A673 (cell line): ENCODE measurements around the gene PSMF1. TPM values are rescaled to one million over a fixed set of nuclear protein-coding genes. Genes with fewer than 3 reads are reported as not detected.
"Not testable (repeated sequence)": the region's sequence is repeated elsewhere in the genome, so short reads cannot be mapped to it uniquely, and the experiment has no call there.

Source experiments
- BruUV-seq: library from RNA; stranded (reverse); fragments of 400-500 nt; replicated peaks from 2 replicates; lab custom pipeline; 2021; lab: Mats Ljungman, UMichigan
- CTCF ChIA-PET: fragments of 300-600 bp; sonication (Branson Sonifier 250); formaldehyde crosslinking; loops from one replicate; lab custom pipeline; 2022; ENCODE audit warnings: antibody characterized with exemption; lab: Charles Lee
- POLR2A ChIA-PET: fragments of 300-600 bp; sonication (Branson Sonifier 250); formaldehyde crosslinking; loops from one replicate; lab custom pipeline; 2022; ENCODE audit warnings: antibody characterized with exemption; ENCODE audit not compliant: low non-redundant PET; lab: Charles Lee
- DNase-seq: peaks from one replicate; pipeline ENCODE4 v3.0.0-alpha.2; 2015; ENCODE audit warnings: low spot score
- H3K27ac ChIP-seq: fragments of 200-600 bp; sonication (generic); 2 replicates; pipeline ENCODE4 v1.5.1; 2016; ENCODE audit warnings: mixed run types, low read depth, mild to moderate bottlenecking, mixed read lengths, antibody characterized with exemption, low read length; ENCODE audit not compliant: poor library complexity, severe bottlenecking
- H3K27me3 ChIP-seq: fragments of 200-600 bp; sonication (generic); replicated peaks from 2 replicates; pipeline ENCODE4 v1.6.1; 2017; ENCODE audit warnings: mixed run types, low read depth, mild to moderate bottlenecking, mixed read lengths, antibody characterized with exemption, low read length; ENCODE audit not compliant: insufficient read depth, poor library complexity
- H3K36me3 ChIP-seq: fragments of 200-600 bp; sonication (generic); 2 replicates; pipeline ENCODE4 v1.6.1; 2016; ENCODE audit warnings: mixed run types, mild to moderate bottlenecking, mixed read lengths, antibody characterized with exemption, low read length; ENCODE audit not compliant: insufficient read depth, poor library complexity, severe bottlenecking
- H3K4me1 ChIP-seq: fragments of 200-600 bp; sonication (generic); 2 replicates; pipeline ENCODE4 v1.6.1; 2017; ENCODE audit warnings: mixed run types, mild to moderate bottlenecking, mixed read lengths, antibody characterized with exemption, low read length; ENCODE audit not compliant: insufficient read depth, poor library complexity, severe bottlenecking
- H3K4me3 ChIP-seq: fragments of 200-600 bp; sonication (generic); 2 replicates; pipeline ENCODE4 v1.5.1; 2016; ENCODE audit warnings: low read depth, mixed run types, mild to moderate bottlenecking, mixed read lengths, low read length; ENCODE audit not compliant: poor library complexity, severe bottlenecking
- H3K9me3 ChIP-seq: fragments of 200-600 bp; sonication (generic); 2 replicates; pipeline ENCODE4 v1.6.1; 2016; ENCODE audit warnings: mixed run types, low read depth, mild to moderate bottlenecking, mixed read lengths, antibody characterized with exemption, low read length; ENCODE audit not compliant: poor library complexity, severe bottlenecking
- EZH2 ChIP-seq: fragments of 200-600 bp; sonication (generic); IDR thresholded peaks from 2 replicates; pipeline ENCODE4 v1.6.1; 2017; ENCODE audit warnings: borderline replicate concordance, low read depth, mild to moderate bottlenecking, mixed read lengths, antibody characterized with exemption, low read length; ENCODE audit not compliant: poor library complexity, severe bottlenecking
- intact Hi-C: fragments of 100-400 bp; cut with micrococcal nuclease; formaldehyde crosslinking; loops from one replicate; pipeline ENCODE4 v1.10.0; 2022; ENCODE audit not compliant: unreplicated experiment
- total RNA-seq: library from RNA; stranded (reverse); gene quantifications from 2 replicates; pipeline ENCODE4 v1.2.3, GENCODE V29; 2021
- TF ChIP-seq, protein P1 (sequence below): fragments of 300-800, 200-600 bp; sonication (generic); conservative IDR thresholded peaks from 2 replicates; pipeline ENCODE4 v1.5.1; 2017; ENCODE audit warnings: low read depth, mild to moderate bottlenecking, antibody characterized with exemption, low read length, moderate library complexity, mixed read lengths

Gene PSMF1
- total RNA-seq, 1 experiment from 2014 or later, result 130 TPM

DNA sequence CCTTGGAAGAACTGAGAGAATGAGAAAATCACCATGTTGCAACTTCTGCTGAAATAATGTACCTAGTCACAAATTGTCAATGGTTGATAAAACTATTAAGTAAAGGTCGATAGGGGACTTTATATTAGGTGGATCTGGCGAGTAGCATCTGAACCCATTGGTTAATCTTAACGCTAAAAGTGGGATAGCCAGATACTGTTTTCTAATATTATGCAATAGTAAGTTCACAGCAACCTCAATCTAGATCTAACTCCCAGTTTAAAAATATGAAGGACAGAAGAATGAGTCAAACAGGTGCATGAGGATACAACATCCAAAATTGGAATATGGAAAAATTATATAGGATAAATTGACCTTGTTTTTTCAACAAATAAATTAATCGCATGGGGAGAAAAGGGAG, 18.8 kb downstream of the PSMF1 start:
- no TSS peak for BruUV-seq
- TF ChIP-seq, protein P1, sequence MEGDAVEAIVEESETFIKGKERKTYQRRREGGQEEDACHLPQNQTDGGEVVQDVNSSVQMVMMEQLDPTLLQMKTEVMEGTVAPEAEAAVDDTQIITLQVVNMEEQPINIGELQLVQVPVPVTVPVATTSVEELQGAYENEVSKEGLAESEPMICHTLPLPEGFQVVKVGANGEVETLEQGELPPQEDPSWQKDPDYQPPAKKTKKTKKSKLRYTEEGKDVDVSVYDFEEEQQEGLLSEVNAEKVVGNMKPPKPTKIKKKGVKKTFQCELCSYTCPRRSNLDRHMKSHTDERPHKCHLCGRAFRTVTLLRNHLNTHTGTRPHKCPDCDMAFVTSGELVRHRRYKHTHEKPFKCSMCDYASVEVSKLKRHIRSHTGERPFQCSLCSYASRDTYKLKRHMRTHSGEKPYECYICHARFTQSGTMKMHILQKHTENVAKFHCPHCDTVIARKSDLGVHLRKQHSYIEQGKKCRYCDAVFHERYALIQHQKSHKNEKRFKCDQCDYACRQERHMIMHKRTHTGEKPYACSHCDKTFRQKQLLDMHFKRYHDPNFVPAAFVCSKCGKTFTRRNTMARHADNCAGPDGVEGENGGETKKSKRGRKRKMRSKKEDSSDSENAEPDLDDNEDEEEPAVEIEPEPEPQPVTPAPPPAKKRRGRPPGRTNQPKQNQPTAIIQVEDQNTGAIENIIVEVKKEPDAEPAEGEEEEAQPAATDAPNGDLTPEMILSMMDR, result no peak
- no peak for TF ChIP-seq EZH2
- Histone ChIP-seq H3K4me1 (no peaks in the 10 kb centered on the region), H3K27me3 (no peaks in the 10 kb centered on the region), H3K4me3 (no peak overlapping the region), H3K27ac (no peak overlapping the region), H3K36me3 (peaks cover 72% of the 10 kb centered on the region), H3K9me3 (no peaks in the 10 kb centered on the region)
- ChIA-PET POLR2A (no interaction called here), CTCF (no interaction called here)
- no peak for DNase-seq
- intact Hi-C loops, result no loop called here

GRCh38 chr20:1144401-1145172, 26.2 kb downstream of the PSMF1 start:
- ChIA-PET CTCF (no interaction called here), POLR2A (no interaction called here)
- no peaks in the 10 kb centered on the region for H3K9me3 ChIP-seq
- H3K27me3 ChIP-seq, result no peaks in the 10 kb centered on the region
- intact Hi-C loops, result no loop called here
- no peak overlapping the region for H3K27ac ChIP-seq
- TF ChIP-seq, protein P1, result no peak
- TF ChIP-seq EZH2, result no peak
- no peak overlapping the region for H3K4me3 ChIP-seq
- no TSS peak for BruUV-seq
- peaks cover 25% of the 10 kb centered on the region for H3K36me3 ChIP-seq
- no peaks in the 10 kb centered on the region for H3K4me1 ChIP-seq
- no peak for DNase-seq

DNA sequence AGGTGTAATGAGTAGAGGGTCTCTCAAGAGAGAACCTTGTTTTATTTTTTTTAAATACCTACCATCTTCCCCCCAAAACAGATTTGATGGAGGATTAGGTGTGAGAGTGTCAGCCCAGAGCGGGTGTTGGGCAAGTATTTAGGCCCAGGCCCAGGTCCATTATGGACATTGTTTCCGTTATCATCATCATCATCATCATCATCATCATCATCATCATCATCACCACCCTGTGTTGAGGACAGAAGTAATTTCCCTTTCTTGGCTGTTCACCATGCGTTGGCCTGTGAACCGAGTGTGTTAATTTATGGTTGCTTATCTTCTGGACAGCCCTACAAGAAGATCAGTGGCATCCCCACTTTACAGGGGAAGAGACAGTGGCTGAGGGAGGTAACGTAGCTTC, 28.6 kb downstream of the PSMF1 start:
- POLR2A ChIA-PET, result no interaction called here
- no peaks in the 10 kb centered on the region for H3K9me3 ChIP-seq
- CTCF ChIA-PET, result no interaction called here
- TF ChIP-seq, protein P1, result no peak
- no peak for TF ChIP-seq EZH2
- H3K4me3 ChIP-seq, result no peak overlapping the region
- no peak overlapping the region for H3K27ac ChIP-seq
- peaks cover 5% of the 10 kb centered on the region for H3K36me3 ChIP-seq
- H3K27me3 ChIP-seq, result no peaks in the 10 kb centered on the region
- intact Hi-C loops, result no loop called here
- DNase-seq, result no peak
- BruUV-seq, result no TSS peak
- no peaks in the 10 kb centered on the region for H3K4me1 ChIP-seq

- H3K4me1 ChIP-seq, POLR2A ChIA-PET, H3K36me3 ChIP-seq, intact Hi-C loops, BruUV-seq, H3K27me3 ChIP-seq, H3K27ac ChIP-seq, H3K9me3 ChIP-seq, H3K4me3 ChIP-seq, DNase-seq, CTCF ChIA-PET: not testable (repeated sequence)
Observed at GRCh38 chr20:1149812-1150211, 31.4 kb downstream of the PSMF1 start.
